Activated T-cell treated with anti-CD3 and anti-CD28 coated beads for 1 hour (primary cell): Measurements from ENCODE around the gene SSH2.

ENCODE experiments used
- DNase-seq: peaks from one replicate; pipeline ENCODE4 v3.0.0-alpha.2; 2020; ENCODE audit warnings: low read depth

SSH2 gene

GRCh38 chr17:29622337-29623282 lies 307.4 kb downstream of the SSH2 start, which contains the start of gene CORO6:
CORO6 (minus strand) TSS chr17:29622912; CDS start chr17:29621421, 1,491 bp downstream.
- peak; percentile 63 for DNase-seq

GRCh38 chr17:29621751-29622194 lies 308.3 kb downstream of the SSH2 start:
- DNase-seq = no peak

DNA sequence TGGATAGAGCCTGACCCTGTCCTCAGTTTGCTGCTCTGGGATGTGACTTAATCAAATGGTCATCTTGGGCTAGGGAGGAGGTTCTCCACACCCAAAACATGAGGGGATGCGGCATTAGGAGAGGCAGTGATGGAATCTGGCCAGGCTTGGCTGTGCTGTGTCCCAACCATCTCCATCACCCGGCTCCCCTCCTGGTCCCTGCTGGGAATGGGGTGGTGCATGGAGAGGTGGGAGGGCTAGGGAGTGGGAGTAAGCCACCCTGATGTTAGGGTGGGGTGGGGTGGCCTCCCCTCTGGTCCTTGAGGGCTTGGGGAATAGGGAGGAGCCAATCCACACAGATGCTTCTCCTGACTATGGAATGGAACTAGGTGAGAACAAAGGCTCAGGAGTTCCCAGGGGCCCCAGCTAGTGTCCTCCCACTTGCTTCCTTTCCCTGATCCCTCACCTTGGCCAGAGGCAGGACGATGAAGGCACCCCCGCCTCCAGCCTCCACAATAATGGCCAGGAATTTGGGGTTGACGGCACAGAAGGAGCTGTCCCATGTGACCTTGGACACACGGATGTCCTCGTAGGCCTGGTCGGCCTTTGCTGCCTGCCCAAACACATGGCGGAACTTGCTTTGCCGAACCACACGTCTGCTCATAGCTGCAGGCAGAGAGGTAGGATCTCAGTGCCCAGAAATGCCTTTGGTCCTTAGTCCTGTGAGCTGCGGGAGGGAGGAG lies 309.1 kb downstream of the SSH2 start:
- DNase-seq = no peak

DNA sequence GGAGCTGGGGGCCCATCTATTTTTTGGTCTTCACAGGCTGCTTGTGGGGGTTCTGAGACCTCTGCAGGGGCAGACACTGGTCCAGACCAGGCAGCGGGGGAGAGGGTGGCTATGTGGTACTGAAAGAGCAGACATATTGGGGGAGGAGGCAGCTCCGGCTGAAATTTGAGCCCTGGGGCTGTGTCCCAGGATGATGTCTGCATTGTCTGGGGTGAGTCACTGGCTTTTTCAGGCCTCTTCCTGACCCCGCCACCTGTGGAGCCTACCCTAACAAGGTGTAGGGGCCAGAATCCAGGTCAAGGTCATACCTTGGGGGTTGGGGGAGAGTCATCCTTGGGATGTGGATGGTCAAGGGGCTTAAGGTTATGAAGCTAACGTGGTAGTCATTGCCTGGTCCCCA lies 309.8 kb downstream of the SSH2 start:
- DNase-seq = no peak

DNA sequence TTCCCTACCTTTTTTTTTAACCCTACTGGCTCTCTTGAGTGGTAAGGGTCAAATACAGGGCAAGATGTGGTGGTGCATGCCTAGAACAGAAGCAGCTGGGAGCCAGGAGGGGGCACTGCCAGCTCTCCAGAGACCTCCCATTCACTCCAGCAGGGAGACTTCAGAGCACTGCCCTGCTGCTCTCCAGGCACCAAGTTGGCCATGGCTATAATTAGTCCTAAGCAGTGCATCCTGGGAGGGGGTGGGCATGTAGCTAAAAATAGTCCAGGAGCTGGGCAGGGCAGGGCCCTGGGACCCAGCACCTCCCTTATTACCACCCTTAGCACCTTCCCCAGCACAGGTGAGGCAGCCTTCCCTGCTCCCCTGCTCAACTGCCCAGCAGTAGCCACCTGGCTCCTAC lies 310.8 kb downstream of the SSH2 start:
- DNase-seq = no peak

DNA sequence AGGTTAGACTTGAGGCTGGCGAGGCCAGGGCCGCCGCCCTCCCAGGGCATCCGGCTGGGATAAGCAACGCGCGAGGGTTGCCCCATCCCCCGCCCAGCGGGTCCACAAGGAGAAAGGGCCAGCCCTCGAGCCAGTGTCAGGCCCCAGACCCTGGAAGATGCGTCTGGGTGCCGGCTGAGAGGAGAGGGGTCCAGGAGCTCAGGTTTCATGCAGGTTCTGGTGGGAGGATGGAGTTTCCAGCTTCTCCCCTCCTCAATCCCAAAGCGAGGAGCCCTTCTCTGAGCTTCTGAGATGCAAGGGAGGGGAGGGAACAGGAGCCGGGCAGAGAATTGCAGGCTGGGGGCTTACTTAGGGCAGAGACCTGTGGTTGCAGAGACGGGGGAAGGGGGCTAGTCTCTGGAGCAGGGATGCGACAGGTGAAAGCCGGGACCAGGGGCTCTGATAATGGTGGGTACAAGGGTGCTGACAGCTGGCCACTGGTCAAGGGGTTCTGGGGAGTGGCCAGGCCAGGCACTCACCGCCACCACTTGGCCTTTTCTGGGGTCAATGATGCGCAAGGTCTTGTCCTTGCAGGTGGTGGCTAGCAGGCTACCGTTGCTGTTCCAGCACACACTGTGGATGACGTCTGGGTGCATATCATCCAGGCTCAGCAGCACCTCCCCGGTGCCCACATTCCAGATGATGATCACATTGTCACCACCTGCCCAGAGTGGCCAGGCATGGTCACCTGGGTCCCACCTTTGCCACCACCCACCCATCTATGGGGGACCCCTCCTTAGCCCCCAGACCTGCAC lies 311.6 kb downstream of the SSH2 start:
- no peak for DNase-seq

- DNase-seq = peak; percentile 79
Observed at GRCh38 chr17:29617481-29618271, 312.4 kb downstream of the SSH2 start.

DNA sequence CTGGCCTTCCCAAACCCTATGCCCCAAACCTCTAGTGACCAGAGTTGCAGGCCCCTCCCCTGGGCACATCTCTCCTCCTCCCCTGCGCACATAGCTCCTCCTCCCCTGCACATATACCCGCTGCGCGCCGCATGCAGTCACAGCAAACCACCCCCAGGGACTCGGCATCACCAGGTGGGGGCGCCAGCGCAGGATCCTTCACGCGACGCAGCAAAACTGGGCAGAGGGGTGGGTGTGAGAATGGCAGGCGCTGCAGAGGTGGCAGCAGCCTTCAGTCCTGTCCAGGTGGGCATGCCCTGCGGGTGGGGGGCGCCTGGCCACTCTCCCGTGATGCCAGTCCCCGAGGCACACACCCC lies 312.9 kb downstream of the SSH2 start:
- DNase-seq = peak; percentile 86

DNA sequence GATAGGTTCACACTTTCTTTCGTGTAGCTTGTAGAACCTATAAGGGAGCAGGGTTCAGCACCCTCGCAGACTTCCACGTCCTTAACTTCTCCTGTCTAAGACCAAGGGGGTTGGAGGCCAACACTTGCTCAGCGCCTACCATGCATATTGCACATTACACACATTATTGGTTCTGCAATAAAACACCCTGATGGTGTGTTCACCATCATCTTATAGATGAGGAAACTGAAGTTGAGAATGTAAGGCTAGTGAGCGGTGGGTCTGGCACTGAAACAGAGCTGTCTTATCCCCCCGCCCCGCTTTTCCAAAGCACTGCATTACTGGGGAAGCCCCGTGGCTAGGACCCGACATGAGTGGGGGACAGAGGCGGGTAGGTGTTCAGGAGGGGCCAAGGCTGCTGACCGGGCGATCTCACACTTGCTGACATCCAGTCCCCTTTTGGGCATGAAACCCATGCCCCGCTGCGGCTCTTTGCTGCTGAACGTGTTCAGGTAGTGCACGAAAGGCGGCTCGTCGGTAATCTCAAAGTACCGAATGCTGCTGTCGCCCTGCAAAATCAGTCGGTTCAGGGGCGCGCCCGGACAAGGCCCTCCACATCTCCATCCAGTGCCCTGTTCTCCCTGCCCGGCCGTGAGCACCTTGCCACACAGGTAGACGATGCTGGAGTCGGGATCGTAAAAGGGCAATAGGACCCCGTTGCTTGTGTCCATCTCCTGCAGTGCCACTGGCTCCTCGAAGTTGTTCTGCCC lies 313.6 kb downstream of the SSH2 start:
- DNase-seq = no peak

DNA sequence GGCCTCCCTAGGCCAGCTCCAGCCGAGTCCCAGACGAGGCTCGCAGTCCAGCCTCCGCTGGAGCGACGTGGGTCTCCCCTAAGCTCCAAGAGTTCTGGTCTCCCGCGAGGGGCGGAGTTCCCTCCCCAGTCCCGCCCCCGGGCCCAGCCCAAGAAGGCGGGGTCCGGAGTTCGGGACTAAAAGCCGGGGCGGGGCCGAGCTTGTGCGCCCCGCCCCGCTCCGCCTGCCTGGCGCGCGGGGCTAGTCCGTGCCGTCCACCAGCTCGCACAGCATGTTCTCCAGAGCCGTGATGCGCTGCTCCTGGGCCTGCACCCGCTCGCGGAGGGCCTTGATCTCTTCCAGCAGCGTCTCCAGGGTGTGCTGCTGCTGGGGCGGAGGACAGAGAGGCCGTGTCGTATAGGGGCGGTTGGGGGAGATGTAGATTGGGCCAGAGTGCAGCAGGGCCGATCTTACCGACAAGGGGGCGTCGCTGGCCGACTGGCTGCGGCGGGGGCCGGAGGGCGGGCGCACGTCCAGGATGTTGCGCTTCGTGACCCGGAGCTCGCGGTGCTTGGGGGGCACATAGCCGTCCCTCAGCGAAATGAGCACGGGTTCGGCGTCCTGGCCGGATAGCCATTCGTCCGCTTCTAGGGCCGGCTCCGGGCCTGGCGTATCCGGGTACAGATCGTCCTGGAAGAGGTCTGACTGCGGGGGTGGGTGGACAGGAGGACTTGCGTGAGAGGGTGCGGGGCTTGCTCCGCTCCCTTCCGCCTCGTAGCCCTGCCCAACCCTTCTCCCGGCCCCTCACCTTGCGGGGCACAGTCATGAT lies 314.3 kb downstream of the SSH2 start:
- DNase-seq = peak; percentile 78

DNA sequence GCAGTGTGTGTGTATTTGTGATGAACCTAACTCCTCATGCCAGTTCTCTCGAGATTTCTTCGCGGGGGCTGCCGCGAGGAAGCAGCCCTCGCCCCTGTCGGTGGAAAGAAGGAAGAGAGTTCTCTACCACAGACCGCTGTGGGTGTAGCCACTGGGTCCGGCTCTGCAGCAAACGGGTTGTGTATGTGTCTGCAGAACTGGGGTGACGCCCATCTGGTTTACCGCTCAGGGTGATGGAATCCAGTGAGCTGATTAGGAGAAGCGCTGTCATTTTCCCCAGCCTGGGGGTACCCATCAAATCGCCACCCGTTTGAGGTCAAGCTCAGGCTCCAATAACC lies 315.0 kb downstream of the SSH2 start:
- DNase-seq = no peak

DNA sequence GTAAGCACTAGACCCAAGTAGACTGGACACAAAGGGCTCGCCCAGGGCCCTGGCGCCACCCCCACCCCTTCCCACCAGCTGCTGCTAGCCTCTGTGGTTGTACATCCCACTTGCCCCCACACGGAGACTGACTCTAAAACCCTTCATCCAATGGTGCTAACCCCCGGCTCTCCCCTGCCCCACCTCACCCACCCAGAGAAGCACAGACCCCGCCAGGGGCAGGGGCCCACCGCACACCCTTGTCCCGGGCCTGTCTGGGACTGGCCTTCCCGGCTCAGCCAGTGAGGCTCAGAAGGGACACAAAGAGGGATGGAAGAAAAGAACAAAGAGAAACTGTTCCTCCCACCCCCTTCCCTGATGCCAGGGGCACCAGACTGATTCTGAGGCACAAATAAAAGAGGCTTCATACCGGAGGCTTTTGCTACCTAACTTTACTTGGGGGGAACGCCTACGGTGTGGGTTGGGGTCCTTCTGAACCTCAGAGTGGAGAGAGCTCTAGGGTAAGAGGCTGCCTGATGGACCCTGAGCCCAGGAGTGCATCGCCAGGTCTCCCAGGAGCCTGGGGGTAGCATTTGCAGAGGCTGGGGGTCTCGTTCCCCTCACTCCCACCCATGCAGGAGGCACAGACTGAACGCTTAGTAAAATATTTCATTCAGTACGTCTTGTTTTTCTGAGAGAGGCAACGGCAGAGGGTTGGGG lies 315.5 kb downstream of the SSH2 start:
- DNase-seq = no peak

DNA sequence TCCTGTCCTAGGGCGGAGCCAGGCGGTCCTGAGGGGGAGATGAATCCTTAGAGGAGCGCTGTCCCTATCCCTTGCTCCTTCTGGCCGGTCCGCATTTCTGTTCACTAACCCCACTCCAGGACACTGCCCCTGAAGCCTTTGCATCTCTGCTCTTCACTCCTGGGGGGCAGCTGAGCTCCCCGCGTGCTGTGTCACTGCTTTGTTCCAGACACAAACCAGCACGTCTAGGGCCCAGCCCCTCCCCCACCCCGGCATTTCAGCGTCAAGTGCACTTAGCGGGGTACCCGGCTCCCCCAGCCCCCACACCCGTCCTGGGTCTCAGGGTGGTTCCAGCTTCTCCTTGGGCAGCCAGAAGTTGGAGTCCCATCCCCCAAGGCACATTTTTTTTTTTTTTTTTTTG lies 316.2 kb downstream of the SSH2 start:
- no peak for DNase-seq

GRCh38 chr17:29613352-29613837 lies 316.6 kb downstream of the SSH2 start:
- DNase-seq = peak; percentile 91

DNA sequence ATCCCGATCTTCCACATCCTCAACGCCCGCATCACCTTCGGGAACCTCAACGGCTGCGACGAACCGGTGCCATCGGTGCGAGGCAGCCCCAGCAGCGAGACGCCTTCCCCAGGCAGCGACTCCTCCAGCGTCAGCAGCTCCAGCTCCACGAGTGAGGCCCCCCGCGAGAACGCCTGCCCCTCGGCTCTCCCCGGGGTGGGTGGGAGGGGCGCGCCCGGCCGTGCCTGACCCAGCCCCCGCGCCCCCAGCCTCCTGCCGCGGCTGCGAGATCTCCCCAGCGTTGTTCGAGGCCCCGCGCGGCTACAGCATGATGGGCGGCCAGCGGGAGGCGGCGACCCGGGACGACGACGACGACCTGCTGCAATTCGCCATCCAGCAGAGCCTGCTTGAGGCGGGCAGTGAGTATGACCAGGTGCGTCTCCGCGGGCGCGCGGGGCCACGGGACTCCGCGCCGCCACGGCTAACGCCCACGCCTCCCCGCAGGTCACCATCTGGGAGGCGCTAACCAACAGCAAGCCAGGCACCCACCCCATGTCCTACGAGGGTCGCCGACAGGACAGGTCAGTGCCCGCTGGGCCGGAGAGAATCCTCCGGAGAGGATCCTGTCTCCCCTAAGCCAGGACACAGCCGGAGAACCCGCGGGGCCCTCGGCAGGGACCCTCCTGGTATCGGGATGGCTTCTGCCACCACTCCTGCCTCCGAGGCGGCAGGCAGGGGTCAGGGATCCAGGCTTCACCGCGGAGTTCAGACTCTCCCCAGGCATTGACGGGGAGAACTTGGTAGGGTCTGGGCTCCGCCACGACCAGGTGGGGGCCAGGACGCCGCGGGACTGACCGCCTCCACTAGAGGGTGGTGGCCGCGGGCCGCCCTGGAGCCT lies 317.4 kb downstream of the SSH2 start:
- DNase-seq = no peak

DNA sequence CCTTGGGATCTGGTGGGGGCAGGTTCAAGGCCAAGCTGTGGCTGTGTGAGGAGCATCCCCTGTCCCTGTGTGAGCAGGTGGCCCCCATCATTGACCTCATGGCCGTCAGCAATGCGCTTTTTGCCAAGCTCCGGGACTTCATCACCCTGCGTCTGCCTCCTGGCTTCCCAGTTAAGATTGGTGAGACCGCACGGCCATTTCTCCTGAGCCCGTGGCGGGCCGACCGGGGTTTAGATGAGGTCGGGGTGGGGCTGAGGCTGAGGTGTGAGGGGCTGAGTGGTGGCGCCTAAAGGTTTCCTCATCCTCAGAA lies 318.0 kb downstream of the SSH2 start:
- no peak for DNase-seq

- DNase-seq = no peak
Observed at GRCh38 chr17:29611351-29612093, 318.5 kb downstream of the SSH2 start.

DNA sequence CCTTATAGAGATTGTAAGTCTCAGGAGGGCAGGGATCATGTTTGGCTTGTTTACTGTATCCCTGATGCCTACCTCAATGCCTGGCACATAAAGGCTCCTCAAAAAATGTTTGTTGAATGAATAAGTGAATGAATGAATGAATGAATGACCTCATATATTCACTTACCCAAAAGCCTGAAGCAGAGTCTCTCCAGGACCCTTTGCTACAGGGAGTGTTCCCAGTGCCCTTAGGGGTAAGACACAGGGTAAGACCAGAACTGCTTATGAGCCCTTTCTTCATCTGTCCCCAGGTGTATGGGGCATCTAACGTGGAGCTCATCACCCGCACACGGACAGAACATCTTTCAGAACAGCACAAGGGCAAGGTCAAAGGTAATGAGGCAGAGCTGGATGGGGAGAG lies 319.6 kb downstream of the SSH2 start:
- DNase-seq = no peak
